ENCODE measurements around the gene AFAP1. TPM values are rescaled to one million over a fixed set of nuclear protein-coding genes. Genes with fewer than 3 reads are reported as not detected.

The AFAP1 gene
- total RNA-seq, 1 donor from 2014 or later: 31.9 TPM

DNA sequence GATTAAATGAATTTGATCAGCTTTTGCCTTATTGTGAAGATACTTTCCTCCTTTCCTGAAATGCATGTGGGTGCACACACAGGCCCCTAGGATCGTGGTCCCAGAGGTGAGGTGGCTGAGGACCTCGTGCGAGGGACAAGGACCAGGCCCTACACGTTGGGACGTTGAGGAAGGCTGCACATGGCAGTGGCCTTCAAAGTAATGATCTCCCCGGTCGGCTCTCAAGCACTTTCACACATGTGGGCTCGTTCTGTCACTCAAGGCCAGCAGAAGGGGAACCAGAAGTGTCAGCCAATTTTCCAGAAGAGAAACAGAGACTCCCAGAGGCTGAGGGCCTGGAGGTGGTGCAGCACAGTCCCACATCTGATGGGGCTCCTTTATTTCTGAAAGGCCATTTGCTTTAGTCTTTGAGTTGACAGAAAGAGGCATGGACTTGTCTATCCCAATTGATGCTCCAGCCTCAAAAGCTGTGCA is 196.8 kb downstream of the AFAP1 start:
- Mint-ChIP-seq H3K9me3 (ENCODE audit: low read depth) (no peaks in the 10 kb centered on the region), H3K27ac (no peak overlapping the region), H3K36me3 (ENCODE audit: insufficient read depth) (no peaks in the 10 kb centered on the region), H3K27me3 (peaks cover 5% of the 10 kb centered on the region), H3K4me3 (ENCODE audit: low read depth) (no peak overlapping the region), H3K4me1 (ENCODE audit: low read depth) (peaks cover 1% of the 10 kb centered on the region)
- TF ChIP-seq, protein P1, sequence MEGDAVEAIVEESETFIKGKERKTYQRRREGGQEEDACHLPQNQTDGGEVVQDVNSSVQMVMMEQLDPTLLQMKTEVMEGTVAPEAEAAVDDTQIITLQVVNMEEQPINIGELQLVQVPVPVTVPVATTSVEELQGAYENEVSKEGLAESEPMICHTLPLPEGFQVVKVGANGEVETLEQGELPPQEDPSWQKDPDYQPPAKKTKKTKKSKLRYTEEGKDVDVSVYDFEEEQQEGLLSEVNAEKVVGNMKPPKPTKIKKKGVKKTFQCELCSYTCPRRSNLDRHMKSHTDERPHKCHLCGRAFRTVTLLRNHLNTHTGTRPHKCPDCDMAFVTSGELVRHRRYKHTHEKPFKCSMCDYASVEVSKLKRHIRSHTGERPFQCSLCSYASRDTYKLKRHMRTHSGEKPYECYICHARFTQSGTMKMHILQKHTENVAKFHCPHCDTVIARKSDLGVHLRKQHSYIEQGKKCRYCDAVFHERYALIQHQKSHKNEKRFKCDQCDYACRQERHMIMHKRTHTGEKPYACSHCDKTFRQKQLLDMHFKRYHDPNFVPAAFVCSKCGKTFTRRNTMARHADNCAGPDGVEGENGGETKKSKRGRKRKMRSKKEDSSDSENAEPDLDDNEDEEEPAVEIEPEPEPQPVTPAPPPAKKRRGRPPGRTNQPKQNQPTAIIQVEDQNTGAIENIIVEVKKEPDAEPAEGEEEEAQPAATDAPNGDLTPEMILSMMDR (IDR thresholded peaks at IDR 0.05; ENCODE audit: unreplicated experiment): no peak
- no peak for DNase-seq (ENCODE audit: low spot score, unreplicated experiment)

DNA sequence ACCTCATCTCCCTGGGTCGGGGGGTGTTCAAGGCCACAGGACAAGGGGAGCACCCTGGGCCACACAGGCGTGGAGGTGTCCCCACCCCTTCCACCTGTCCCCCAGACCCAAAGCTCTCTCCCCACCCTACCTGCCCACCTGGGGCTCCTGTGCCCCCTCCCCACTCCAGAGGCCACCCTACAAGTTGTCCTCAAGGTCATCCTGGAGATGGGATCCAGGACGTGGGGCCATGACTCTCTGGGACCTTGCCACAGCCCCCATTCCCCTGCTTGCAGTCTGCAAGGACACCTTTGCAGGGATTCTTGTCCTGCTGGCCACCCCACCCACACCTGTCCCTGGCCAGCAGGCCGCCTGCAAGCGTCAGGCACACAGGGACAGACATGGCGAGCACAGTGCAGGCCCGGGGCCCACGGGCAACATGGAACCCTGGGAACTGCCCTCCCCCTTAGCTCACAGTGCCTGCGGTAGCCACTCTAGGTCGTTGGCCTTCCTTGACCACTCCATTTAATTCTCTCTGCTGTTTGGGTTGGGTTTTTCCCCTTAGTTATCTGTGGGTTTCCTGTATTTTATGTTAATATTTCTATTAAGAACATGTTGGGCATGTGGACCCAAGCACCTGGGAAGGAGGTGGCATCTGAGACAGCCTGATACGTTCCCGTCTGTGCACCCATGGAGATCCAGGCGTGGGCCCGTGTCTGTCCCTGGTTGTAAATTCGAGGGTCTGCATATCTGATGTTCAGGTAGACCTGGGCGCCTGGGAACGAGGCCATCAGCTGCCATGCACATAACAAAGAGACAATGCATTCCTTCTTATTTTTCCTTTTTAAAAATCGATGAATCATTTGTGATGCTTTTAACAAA is 197.5 kb downstream of the AFAP1 start:
- Mint-ChIP-seq H3K27ac (no peak overlapping the region), H3K9me3 (ENCODE audit: low read depth) (no peaks in the 10 kb centered on the region), H3K36me3 (ENCODE audit: insufficient read depth) (no peaks in the 10 kb centered on the region), H3K27me3 (peaks cover 2% of the 10 kb centered on the region), H3K4me3 (ENCODE audit: low read depth) (no peak overlapping the region), H3K4me1 (ENCODE audit: low read depth) (peaks cover 1% of the 10 kb centered on the region)
- TF ChIP-seq, protein P1 (IDR thresholded peaks at IDR 0.05; ENCODE audit: unreplicated experiment): no peak
- no peak for DNase-seq (ENCODE audit: low spot score, unreplicated experiment)

DNA sequence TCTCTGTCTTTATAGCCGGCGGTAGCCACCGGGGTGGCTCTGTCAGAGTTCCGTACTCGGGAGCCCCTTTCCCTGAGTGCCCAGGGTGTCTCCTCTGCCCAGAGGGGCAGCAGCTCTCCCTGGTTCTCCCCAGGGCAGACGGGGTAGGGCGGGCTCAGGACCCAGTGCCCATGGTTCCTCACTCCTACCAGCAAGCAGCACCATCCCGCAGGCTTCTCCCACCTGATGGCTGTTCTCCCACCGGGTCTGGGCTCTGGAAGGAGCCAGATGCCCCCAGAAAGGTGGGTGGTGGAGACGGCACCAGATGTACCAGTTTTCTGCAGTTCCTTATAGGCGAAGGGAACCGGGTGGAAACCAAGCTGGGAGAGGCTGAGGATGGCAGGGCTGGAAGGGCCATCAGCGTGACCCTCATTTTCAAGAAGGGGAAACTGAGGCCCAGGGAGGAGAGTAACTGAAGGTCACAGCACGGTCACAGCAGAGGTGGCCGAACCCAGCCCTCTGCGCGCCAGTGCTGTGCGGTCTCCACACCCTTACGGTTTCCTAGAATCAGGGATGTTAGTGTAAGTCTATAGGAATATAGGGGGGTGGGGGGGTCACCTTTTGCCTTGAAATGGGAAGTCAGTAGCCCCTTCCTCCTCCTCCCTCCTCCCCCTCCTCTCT is 198.7 kb downstream of the AFAP1 start:
- H3K27ac Mint-ChIP-seq: no peak overlapping the region
- no peaks in the 10 kb centered on the region for H3K36me3 Mint-ChIP-seq (ENCODE audit: insufficient read depth)
- no peak overlapping the region for H3K4me3 Mint-ChIP-seq (ENCODE audit: low read depth)
- H3K27me3 Mint-ChIP-seq: no peaks in the 10 kb centered on the region
- TF ChIP-seq, protein P1 (IDR thresholded peaks at IDR 0.05; ENCODE audit: unreplicated experiment): no peak
- peaks cover 1% of the 10 kb centered on the region for H3K4me1 Mint-ChIP-seq (ENCODE audit: low read depth)
- DNase-seq (ENCODE audit: low spot score, unreplicated experiment): no peak
- no peaks in the 10 kb centered on the region for H3K9me3 Mint-ChIP-seq (ENCODE audit: low read depth)

DNA sequence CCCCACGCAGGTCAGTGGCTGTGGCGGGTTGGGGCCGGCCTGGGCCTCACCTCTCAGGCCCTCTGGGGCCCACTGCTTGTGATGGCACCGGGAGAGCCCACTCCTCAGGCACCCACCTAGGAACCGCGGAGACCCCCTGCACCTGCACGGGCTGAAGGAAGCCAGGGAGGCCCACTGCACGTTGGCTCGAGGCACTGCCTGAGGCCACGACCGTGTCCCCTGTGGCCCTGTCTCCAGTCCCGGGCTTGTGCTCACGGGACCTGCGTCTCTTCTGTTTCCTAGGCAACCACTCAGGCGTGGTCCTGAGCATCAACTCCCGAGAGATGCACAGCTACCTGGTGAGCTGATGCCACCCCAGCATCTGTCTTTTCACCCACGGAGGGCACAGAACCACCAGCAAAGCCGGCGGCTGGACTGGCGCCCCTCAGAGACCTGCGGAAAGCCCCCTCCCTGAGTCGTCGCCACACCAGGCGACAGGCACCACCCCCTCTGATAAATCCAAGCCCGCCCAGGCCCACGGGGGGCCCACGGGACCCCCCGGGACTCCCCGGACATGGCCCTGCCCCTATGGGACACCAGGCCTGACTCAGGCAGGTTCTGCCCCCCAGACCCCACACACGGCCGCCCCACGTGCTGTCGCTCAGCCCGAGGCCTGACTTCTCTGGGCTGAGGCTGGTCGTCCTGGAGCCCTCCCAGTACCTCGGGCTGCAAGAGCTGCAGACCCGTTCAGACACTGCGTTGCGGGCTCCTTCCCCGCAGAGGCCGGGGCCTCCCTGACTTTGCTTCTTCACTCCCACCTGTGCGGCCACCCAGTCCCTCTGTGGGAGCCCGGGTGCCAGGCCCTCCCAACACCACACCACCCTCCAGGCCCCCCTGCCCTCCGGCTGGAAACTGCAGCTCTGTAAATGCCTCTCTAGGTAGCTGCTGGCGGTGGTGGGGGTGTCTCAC is 199.5 kb downstream of the AFAP1 start:
- Mint-ChIP-seq H3K27ac (no peak overlapping the region), H3K4me3 (ENCODE audit: low read depth) (no peak overlapping the region), H3K9me3 (ENCODE audit: low read depth) (no peaks in the 10 kb centered on the region), H3K4me1 (ENCODE audit: low read depth) (peaks cover 1% of the 10 kb centered on the region), H3K36me3 (ENCODE audit: insufficient read depth) (no peaks in the 10 kb centered on the region), H3K27me3 (no peaks in the 10 kb centered on the region)
- TF ChIP-seq, protein P1 (IDR thresholded peaks at IDR 0.05; ENCODE audit: unreplicated experiment): no peak
- no peak for DNase-seq (ENCODE audit: low spot score, unreplicated experiment)
